HG03060 (cell line): ENCODE results near the gene CMSS1.

ENCODE experiments used
- ATAC-seq: cut with Tn5 transposase; IDR thresholded peaks from one replicate; pipeline ENCODE4 v1.9.1; 2021; ENCODE audit warnings: low read depth, moderate number of reproducible peaks; ENCODE audit not compliant: unreplicated experiment

Gene CMSS1

GRCh38 chr3:99928771-99929744 lies 111.4 kb downstream of the CMSS1 start:
- ATAC-seq = no peak

GRCh38 chr3:99929745-99930139 lies 112.1 kb downstream of the CMSS1 start:
- ATAC-seq = no peak

- ATAC-seq = no peak
Measured at GRCh38 chr3:99931059-99931458, 113.4 kb downstream of the CMSS1 start.

- ATAC-seq = no peak
Measured at GRCh38 chr3:99933971-99934750, 116.5 kb downstream of the CMSS1 start.

- no peak for ATAC-seq
Measured at GRCh38 chr3:99934975-99935797, 117.5 kb downstream of the CMSS1 start.

- ATAC-seq = peak; percentile 40
Measured at GRCh38 chr3:99938270-99938911, 120.7 kb downstream of the CMSS1 start.

- ATAC-seq = no peak
Measured at GRCh38 chr3:99939876-99940275, 122.2 kb downstream of the CMSS1 start.

- no peak for ATAC-seq
Measured at GRCh38 chr3:99940350-99940749, 122.7 kb downstream of the CMSS1 start.

GRCh38 chr3:99941211-99941610 lies 123.5 kb downstream of the CMSS1 start:
- ATAC-seq = no peak

GRCh38 chr3:99943931-99944761 lies 126.5 kb downstream of the CMSS1 start:
- ATAC-seq = no peak

- ATAC-seq = no peak
Measured at GRCh38 chr3:99945328-99945995, 127.8 kb downstream of the CMSS1 start.

- no peak for ATAC-seq
Measured at GRCh38 chr3:99947356-99947755, 129.7 kb downstream of the CMSS1 start.

GRCh38 chr3:99948467-99949089 lies 130.9 kb downstream of the CMSS1 start:
- ATAC-seq = no peak

- ATAC-seq = no peak
Measured at GRCh38 chr3:99949956-99950670, 132.5 kb downstream of the CMSS1 start.

- ATAC-seq = no peak
Measured at GRCh38 chr3:99950921-99951320, 133.3 kb downstream of the CMSS1 start.

- ATAC-seq = no peak
Measured at GRCh38 chr3:99951701-99952100, 134.0 kb downstream of the CMSS1 start.

GRCh38 chr3:99952306-99952705 lies 134.6 kb downstream of the CMSS1 start:
- no peak for ATAC-seq

- no peak for ATAC-seq
Measured at GRCh38 chr3:99953596-99953995, 135.9 kb downstream of the CMSS1 start.
